GM19372 (cell line): ENCODE measurements around the gene SECISBP2.
"Not testable (repeated sequence)": the region's sequence is repeated elsewhere in the genome, so short reads cannot be mapped to it uniquely, and the experiment has no call there.

Experiments used
- ATAC-seq: cut with Tn5 transposase; IDR thresholded peaks from one replicate; pipeline ENCODE4 v1.9.1; 2021; ENCODE audit warnings: mild to moderate bottlenecking, low read depth, moderate library complexity; ENCODE audit not compliant: unreplicated experiment

Gene SECISBP2

GRCh38 chr9:89363311-89363670 is 45.0 kb downstream of the SECISBP2 start:
- no peak for ATAC-seq

GRCh38 chr9:89363921-89364665 is 45.8 kb downstream of the SECISBP2 start:
- no peak for ATAC-seq

GRCh38 chr9:89364666-89365531 is 46.6 kb downstream of the SECISBP2 start:
- no peak for ATAC-seq

GRCh38 chr9:89365532-89365912 is 47.2 kb downstream of the SECISBP2 start:
- ATAC-seq, result no peak

- no peak for ATAC-seq
Observed at GRCh38 chr9:89366711-89367110, 48.4 kb downstream of the SECISBP2 start.

- no peak for ATAC-seq
Observed at GRCh38 chr9:89367281-89367680, 49.0 kb downstream of the SECISBP2 start.

- no peak for ATAC-seq
Observed at GRCh38 chr9:89367726-89368437, 49.6 kb downstream of the SECISBP2 start.

GRCh38 chr9:89368550-89368949 is 50.2 kb downstream of the SECISBP2 start:
- no peak for ATAC-seq

- no peak for ATAC-seq
Observed at GRCh38 chr9:89368978-89369377, 50.7 kb downstream of the SECISBP2 start.

GRCh38 chr9:89370593-89370992 is 52.3 kb downstream of the SECISBP2 start:
- no peak for ATAC-seq

- not testable (repeated sequence) for ATAC-seq
Observed at GRCh38 chr9:89371791-89372190, 53.5 kb downstream of the SECISBP2 start.

GRCh38 chr9:89372230-89372816 is 54.0 kb downstream of the SECISBP2 start:
- ATAC-seq, result no peak

- ATAC-seq, result no peak
Observed at GRCh38 chr9:89372979-89373378, 54.7 kb downstream of the SECISBP2 start.

GRCh38 chr9:89374176-89374575 is 55.9 kb downstream of the SECISBP2 start:
- no peak for ATAC-seq

GRCh38 chr9:89375191-89375760 is 57.0 kb downstream of the SECISBP2 start:
- peak; percentile 88 for ATAC-seq

GRCh38 chr9:89376286-89376685 is 58.0 kb downstream of the SECISBP2 start:
- ATAC-seq, result no peak

GRCh38 chr9:89376741-89377351 is 58.5 kb downstream of the SECISBP2 start:
- no peak for ATAC-seq

GRCh38 chr9:89377411-89377810 is 59.1 kb downstream of the SECISBP2 start:
- ATAC-seq, result no peak

GRCh38 chr9:89378541-89378940 is 60.2 kb downstream of the SECISBP2 start:
- no peak for ATAC-seq

- ATAC-seq, result no peak
Observed at GRCh38 chr9:89379031-89379430, 60.7 kb downstream of the SECISBP2 start.
